ENCODE results near the gene SH2D3C. TPM values are rescaled to one million over a fixed set of nuclear protein-coding genes. Genes with fewer than 3 reads are reported as not detected.
A peak's percentile ranks its signal among the peaks of the same experiment; 100 is the strongest.

SH2D3C gene
- total RNA-seq, 1 experiment from 2014 or later: not detected

GRCh38 chr9:127776195-127776923, 2.1 kb downstream of the SH2D3C start:
- Histone ChIP-seq H3K27me3 (ENCODE audit: low read length) (no peaks in the 10 kb centered on the region), H4K20me1 (ENCODE audit: insufficient read depth, low read depth, low read length) (no peaks in the 10 kb centered on the region), H3K9ac (ENCODE audit: low read length) (no peak overlapping the region), H3K79me2 (ENCODE audit: low read length) (no peaks in the 10 kb centered on the region), H2AFZ (ENCODE audit: low read length) (no peak overlapping the region), H3K4me3 (ENCODE audit: low read length) (no peak overlapping the region), H3K9me2 (replicated peaks; ENCODE audit: insufficient read depth, low read length) (no peaks in the 10 kb centered on the region), H3K36me3 (ENCODE audit: insufficient read depth, low read length) (no peaks in the 10 kb centered on the region), H3K27ac (ENCODE audit: low read length) (no peak overlapping the region), H3K9me3 (ENCODE audit: low read length) (no peaks in the 10 kb centered on the region), H3K4me2 (ENCODE audit: low read depth, low read length, poor library complexity, severe bottlenecking) (no peak overlapping the region), H3K4me1 (ENCODE audit: low read length) (peaks cover 18% of the 10 kb centered on the region)
- peak; percentile 52 for DNase-seq

- peaks cover 23% of the 10 kb centered on the region for H3K4me1 ChIP-seq (ENCODE audit: low read length)
- no peak overlapping the region for H3K4me2 ChIP-seq (ENCODE audit: low read depth, low read length, poor library complexity, severe bottlenecking)
- H3K27ac ChIP-seq (ENCODE audit: low read length): no peak overlapping the region
- H3K9me2 ChIP-seq (replicated peaks; ENCODE audit: insufficient read depth, low read length): no peaks in the 10 kb centered on the region
- H3K36me3 ChIP-seq (ENCODE audit: insufficient read depth, low read length): no peaks in the 10 kb centered on the region
- H4K20me1 ChIP-seq (ENCODE audit: insufficient read depth, low read depth, low read length): no peaks in the 10 kb centered on the region
- no peak for DNase-seq
- H3K9me3 ChIP-seq (ENCODE audit: low read length): no peaks in the 10 kb centered on the region
- no peaks in the 10 kb centered on the region for H3K79me2 ChIP-seq (ENCODE audit: low read length)
- no peak overlapping the region for H2AFZ ChIP-seq (ENCODE audit: low read length)
- no peak overlapping the region for H3K4me3 ChIP-seq (ENCODE audit: low read length)
- no peak overlapping the region for H3K9ac ChIP-seq (ENCODE audit: low read length)
- H3K27me3 ChIP-seq (ENCODE audit: low read length): no peaks in the 10 kb centered on the region
Observed at GRCh38 chr9:127773981-127774380, 4.5 kb downstream of the SH2D3C start.

- Histone ChIP-seq H3K79me2 (ENCODE audit: low read length) (no peaks in the 10 kb centered on the region), H3K27ac (ENCODE audit: low read length) (no peak overlapping the region), H3K4me3 (ENCODE audit: low read length) (no peak overlapping the region), H3K9me2 (replicated peaks; ENCODE audit: insufficient read depth, low read length) (no peaks in the 10 kb centered on the region), H3K9ac (ENCODE audit: low read length) (no peak overlapping the region), H4K20me1 (ENCODE audit: insufficient read depth, low read depth, low read length) (no peaks in the 10 kb centered on the region), H3K36me3 (ENCODE audit: insufficient read depth, low read length) (no peaks in the 10 kb centered on the region), H3K4me1 (ENCODE audit: low read length) (peaks cover 16% of the 10 kb centered on the region), H2AFZ (ENCODE audit: low read length) (no peak overlapping the region), H3K4me2 (ENCODE audit: low read depth, low read length, poor library complexity, severe bottlenecking) (no peak overlapping the region), H3K27me3 (ENCODE audit: low read length) (no peaks in the 10 kb centered on the region), H3K9me3 (ENCODE audit: low read length) (no peaks in the 10 kb centered on the region)
- no peak for DNase-seq
Observed at GRCh38 chr9:127773272-127773671, 5.2 kb downstream of the SH2D3C start.

- H4K20me1 ChIP-seq (ENCODE audit: insufficient read depth, low read depth, low read length): no peaks in the 10 kb centered on the region
- H3K4me1 ChIP-seq (ENCODE audit: low read length): peaks cover 16% of the 10 kb centered on the region
Observed at GRCh38 chr9:127772603-127773002, 5.9 kb downstream of the SH2D3C start.

GRCh38 chr9:127771570-127772189, 6.8 kb downstream of the SH2D3C start:
- Histone ChIP-seq H3K36me3 (ENCODE audit: insufficient read depth, low read length) (no peaks in the 10 kb centered on the region), H3K4me2 (ENCODE audit: low read depth, low read length, poor library complexity, severe bottlenecking) (peak overlapping the region; percentile 36), H3K79me2 (ENCODE audit: low read length) (no peaks in the 10 kb centered on the region), H3K4me3 (ENCODE audit: low read length) (no peak overlapping the region), H2AFZ (ENCODE audit: low read length) (no peak overlapping the region), H3K27me3 (ENCODE audit: low read length) (no peaks in the 10 kb centered on the region), H3K9me3 (ENCODE audit: low read length) (no peaks in the 10 kb centered on the region), H3K9ac (ENCODE audit: low read length) (peak overlapping the region; percentile 23; the same call in 1 of the 2 replicates), H4K20me1 (ENCODE audit: insufficient read depth, low read depth, low read length) (no peaks in the 10 kb centered on the region), H3K27ac (ENCODE audit: low read length) (no peak overlapping the region), H3K4me1 (ENCODE audit: low read length) (peaks cover 16% of the 10 kb centered on the region), H3K9me2 (replicated peaks; ENCODE audit: insufficient read depth, low read length) (no peaks in the 10 kb centered on the region)
- DNase-seq: no peak

More at GRCh38 chr9:127772603-127773002, 5.9 kb downstream of the SH2D3C start:
- no peak for DNase-seq
- Histone ChIP-seq H3K9ac (ENCODE audit: low read length) (no peak overlapping the region), H3K4me3 (ENCODE audit: low read length) (no peak overlapping the region), H3K36me3 (ENCODE audit: insufficient read depth, low read length) (no peaks in the 10 kb centered on the region), H3K27me3 (ENCODE audit: low read length) (no peaks in the 10 kb centered on the region), H3K4me2 (ENCODE audit: low read depth, low read length, poor library complexity, severe bottlenecking) (no peak overlapping the region), H3K9me2 (replicated peaks; ENCODE audit: insufficient read depth, low read length) (no peaks in the 10 kb centered on the region), H3K79me2 (ENCODE audit: low read length) (no peaks in the 10 kb centered on the region), H3K9me3 (ENCODE audit: low read length) (no peaks in the 10 kb centered on the region), H3K27ac (ENCODE audit: low read length) (no peak overlapping the region), H2AFZ (ENCODE audit: low read length) (no peak overlapping the region)

- H3K79me2 ChIP-seq (ENCODE audit: low read length): no peaks in the 10 kb centered on the region
- H3K9ac ChIP-seq (ENCODE audit: low read length): peak overlapping the region; percentile 54
- H4K20me1 ChIP-seq (ENCODE audit: insufficient read depth, low read depth, low read length): no peaks in the 10 kb centered on the region
Observed at GRCh38 chr9:127770905-127771569, 7.4 kb downstream of the SH2D3C start.

GRCh38 chr9:127770583-127770904, 7.9 kb downstream of the SH2D3C start:
- no peaks in the 10 kb centered on the region for H3K9me2 ChIP-seq (replicated peaks; ENCODE audit: insufficient read depth, low read length)
- H3K4me3 ChIP-seq (ENCODE audit: low read length): peak overlapping the region; percentile 69
- no peaks in the 10 kb centered on the region for H3K36me3 ChIP-seq (ENCODE audit: insufficient read depth, low read length)
- H3K27me3 ChIP-seq (ENCODE audit: low read length): no peaks in the 10 kb centered on the region
- H3K4me2 ChIP-seq (ENCODE audit: low read depth, low read length, poor library complexity, severe bottlenecking): peak overlapping the region; percentile 91
- H3K9me3 ChIP-seq (ENCODE audit: low read length): no peaks in the 10 kb centered on the region
- DNase-seq: no peak
- peaks cover 13% of the 10 kb centered on the region for H3K4me1 ChIP-seq (ENCODE audit: low read length)
- H3K27ac ChIP-seq (ENCODE audit: low read length): no peak overlapping the region
- H2AFZ ChIP-seq (ENCODE audit: low read length): no peak overlapping the region
- peak overlapping the region; percentile 54 for H3K9ac ChIP-seq (ENCODE audit: low read length)
- H4K20me1 ChIP-seq (ENCODE audit: insufficient read depth, low read depth, low read length): no peaks in the 10 kb centered on the region
- H3K79me2 ChIP-seq (ENCODE audit: low read length): no peaks in the 10 kb centered on the region

More at GRCh38 chr9:127770905-127771569, 7.4 kb downstream of the SH2D3C start:
- H3K36me3 ChIP-seq (ENCODE audit: insufficient read depth, low read length): no peaks in the 10 kb centered on the region
- peak overlapping the region; percentile 88; the same call in 1 of the 2 replicates for H2AFZ ChIP-seq (ENCODE audit: low read length)
- no peak overlapping the region for H3K27ac ChIP-seq (ENCODE audit: low read length)
- peaks cover 13% of the 10 kb centered on the region for H3K4me1 ChIP-seq (ENCODE audit: low read length)
- no peaks in the 10 kb centered on the region for H3K9me2 ChIP-seq (replicated peaks; ENCODE audit: insufficient read depth, low read length)
- H3K4me3 ChIP-seq (ENCODE audit: low read length): peak overlapping the region; percentile 69
- peak overlapping the region; percentile 91 for H3K4me2 ChIP-seq (ENCODE audit: low read depth, low read length, poor library complexity, severe bottlenecking)
- no peaks in the 10 kb centered on the region for H3K27me3 ChIP-seq (ENCODE audit: low read length)
- peak; percentile 99 for DNase-seq
- H3K9me3 ChIP-seq (ENCODE audit: low read length): no peaks in the 10 kb centered on the region

- H4K20me1 ChIP-seq (ENCODE audit: insufficient read depth, low read depth, low read length): no peaks in the 10 kb centered on the region
Observed at GRCh38 chr9:127769929-127770582, 8.4 kb downstream of the SH2D3C start.

More at GRCh38 chr9:127769929-127770582, 8.4 kb downstream of the SH2D3C start:
- H3K36me3 ChIP-seq (ENCODE audit: insufficient read depth, low read length): no peaks in the 10 kb centered on the region
- H3K27me3 ChIP-seq (ENCODE audit: low read length): no peaks in the 10 kb centered on the region
- no peak overlapping the region for H3K27ac ChIP-seq (ENCODE audit: low read length)
- H2AFZ ChIP-seq (ENCODE audit: low read length): no peak overlapping the region
- no peaks in the 10 kb centered on the region for H3K79me2 ChIP-seq (ENCODE audit: low read length)
- no peak for DNase-seq
- H3K4me1 ChIP-seq (ENCODE audit: low read length): peaks cover 13% of the 10 kb centered on the region
- no peaks in the 10 kb centered on the region for H3K9me2 ChIP-seq (replicated peaks; ENCODE audit: insufficient read depth, low read length)
- peak overlapping the region; percentile 91 for H3K4me2 ChIP-seq (ENCODE audit: low read depth, low read length, poor library complexity, severe bottlenecking)
- no peaks in the 10 kb centered on the region for H3K9me3 ChIP-seq (ENCODE audit: low read length)
- no peak overlapping the region for H3K4me3 ChIP-seq (ENCODE audit: low read length)
- H3K9ac ChIP-seq (ENCODE audit: low read length): peak overlapping the region; percentile 54; the same call in 1 of the 2 replicates
